Measurements from ENCODE around the gene ODAPH. TPM values are rescaled to one million over a fixed set of nuclear protein-coding genes. Genes with fewer than 3 reads are reported as not detected.
"Not testable (repeated sequence)": the region's sequence is repeated elsewhere in the genome, so short reads cannot be mapped to it uniquely, and the experiment has no call there.

Gene ODAPH
- total RNA-seq, 1 donor from 2014 or later: not detected

DNA sequence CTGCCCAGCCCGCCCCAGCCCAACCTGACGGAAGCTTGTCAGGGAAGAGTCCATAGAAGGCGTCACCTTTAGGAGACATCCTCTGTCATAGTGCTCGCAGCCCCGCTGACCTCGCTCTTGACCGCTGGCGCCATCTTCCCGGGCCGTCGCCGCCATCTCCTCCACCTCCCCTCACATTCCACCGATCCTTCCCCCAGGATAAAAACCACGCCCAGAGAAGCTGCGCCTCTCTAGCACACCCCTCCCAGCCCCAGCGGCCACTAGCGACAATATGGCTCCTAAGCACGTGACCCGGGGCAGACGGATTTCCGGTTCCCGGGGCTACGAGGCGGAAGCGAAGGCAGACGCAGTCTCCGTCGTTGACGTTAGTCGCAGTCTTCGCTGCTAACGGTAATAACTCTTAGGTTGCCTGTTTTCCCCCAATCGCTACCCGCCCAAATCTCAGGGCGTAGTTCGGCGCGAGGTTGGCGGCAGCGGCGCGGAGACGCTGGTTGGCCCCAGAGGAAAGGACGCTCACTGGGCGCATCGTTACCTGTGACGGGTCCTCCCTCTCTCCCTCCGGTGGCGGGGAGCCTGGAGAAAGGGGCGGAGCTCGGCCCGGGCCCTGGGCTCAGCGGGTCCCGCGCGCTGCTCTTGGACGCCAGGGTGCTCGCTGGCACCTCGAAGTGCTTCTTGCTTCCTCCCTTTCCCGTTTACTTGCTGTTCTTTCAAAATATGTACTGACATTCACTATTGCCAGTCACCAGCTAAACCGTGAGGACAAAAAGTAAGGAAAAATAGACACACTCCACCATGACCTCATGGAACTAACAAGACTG, 41.5 kb upstream of the ODAPH start, which contains the start of the genes RCHY1 and THAP6:
TSS of gene RCHY1 (minus strand) at position 273 of the 818 bp plus-strand sequence. CDS start at position 156, 117 bp downstream.
TSS of gene THAP6 (plus strand) at position 343 of the 818 bp plus-strand sequence. CDS start 980 bp downstream, outside the sequence.
- H3K4me3 ChIP-seq (ENCODE audit: low read depth, low read length): peak within 1 kb of the TSS; percentile 71
- peak; percentile 87 for DNase-seq (ENCODE audit: low read depth)
- no peaks in the 10 kb centered on the region for H3K27me3 ChIP-seq (ENCODE audit: control insufficient read depth, insufficient read depth, low read length)
- H3K36me3 ChIP-seq (ENCODE audit: control insufficient read depth, insufficient read depth, low read length): peaks cover 6% of the 10 kb centered on the region
- TF ChIP-seq, protein P1, sequence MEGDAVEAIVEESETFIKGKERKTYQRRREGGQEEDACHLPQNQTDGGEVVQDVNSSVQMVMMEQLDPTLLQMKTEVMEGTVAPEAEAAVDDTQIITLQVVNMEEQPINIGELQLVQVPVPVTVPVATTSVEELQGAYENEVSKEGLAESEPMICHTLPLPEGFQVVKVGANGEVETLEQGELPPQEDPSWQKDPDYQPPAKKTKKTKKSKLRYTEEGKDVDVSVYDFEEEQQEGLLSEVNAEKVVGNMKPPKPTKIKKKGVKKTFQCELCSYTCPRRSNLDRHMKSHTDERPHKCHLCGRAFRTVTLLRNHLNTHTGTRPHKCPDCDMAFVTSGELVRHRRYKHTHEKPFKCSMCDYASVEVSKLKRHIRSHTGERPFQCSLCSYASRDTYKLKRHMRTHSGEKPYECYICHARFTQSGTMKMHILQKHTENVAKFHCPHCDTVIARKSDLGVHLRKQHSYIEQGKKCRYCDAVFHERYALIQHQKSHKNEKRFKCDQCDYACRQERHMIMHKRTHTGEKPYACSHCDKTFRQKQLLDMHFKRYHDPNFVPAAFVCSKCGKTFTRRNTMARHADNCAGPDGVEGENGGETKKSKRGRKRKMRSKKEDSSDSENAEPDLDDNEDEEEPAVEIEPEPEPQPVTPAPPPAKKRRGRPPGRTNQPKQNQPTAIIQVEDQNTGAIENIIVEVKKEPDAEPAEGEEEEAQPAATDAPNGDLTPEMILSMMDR (IDR thresholded peaks at IDR 0.05; ENCODE audit: insufficient read depth, low read length, severe bottlenecking): no peak
- no peak for FAIRE-seq

DNA sequence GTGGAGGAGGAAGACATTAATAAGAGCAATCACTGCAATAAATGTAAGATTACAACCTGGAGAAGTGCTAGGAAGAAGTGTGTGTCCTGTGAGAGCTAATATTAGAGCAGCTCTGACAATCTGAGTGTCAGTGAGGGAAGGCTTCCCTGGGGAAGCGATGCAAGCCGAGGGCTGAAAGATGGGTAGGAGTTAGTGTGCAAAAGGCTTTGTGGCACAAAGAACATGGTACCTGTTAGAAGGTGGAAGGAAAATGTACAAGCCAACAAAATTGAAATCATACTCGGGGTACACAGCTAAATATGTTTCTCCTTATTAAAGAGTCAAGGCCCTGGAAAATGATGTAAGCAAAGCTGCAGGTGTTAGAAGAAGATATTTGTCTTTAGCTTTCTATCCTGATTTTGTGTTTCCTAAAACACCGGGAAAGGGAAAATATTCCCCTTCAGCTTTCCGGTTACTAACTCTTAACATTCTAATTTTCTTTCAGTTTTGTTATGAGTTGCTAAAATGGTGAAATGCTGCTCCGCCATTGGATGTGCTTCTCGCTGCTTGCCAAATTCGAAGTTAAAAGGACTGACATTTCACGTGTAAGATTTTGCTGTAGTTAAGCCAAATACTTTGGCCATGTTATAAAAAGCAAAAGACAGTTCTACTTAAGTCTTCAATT, 40.8 kb upstream of the ODAPH start:
- DNase-seq (ENCODE audit: low read depth) (no peak), FAIRE-seq (no peak)
- H3K36me3 ChIP-seq (ENCODE audit: control insufficient read depth, insufficient read depth, low read length): peaks cover 6% of the 10 kb centered on the region
- peak overlapping the region; percentile 71 for H3K4me3 ChIP-seq (ENCODE audit: low read depth, low read length)
- TF ChIP-seq, protein P1 (IDR thresholded peaks at IDR 0.05; ENCODE audit: insufficient read depth, low read length, severe bottlenecking): no peak
- no peaks in the 10 kb centered on the region for H3K27me3 ChIP-seq (ENCODE audit: control insufficient read depth, insufficient read depth, low read length)

GRCh38 chr4:75516144-75516543, 39.7 kb upstream of the ODAPH start:
- no peak for FAIRE-seq
- DNase-seq (ENCODE audit: low read depth): no peak
- peaks cover 6% of the 10 kb centered on the region for H3K36me3 ChIP-seq (ENCODE audit: control insufficient read depth, insufficient read depth, low read length)
- H3K27me3 ChIP-seq (ENCODE audit: control insufficient read depth, insufficient read depth, low read length): no peaks in the 10 kb centered on the region
- TF ChIP-seq, protein P1 (IDR thresholded peaks at IDR 0.05; ENCODE audit: insufficient read depth, low read length, severe bottlenecking): no peak
- no peak overlapping the region for H3K4me3 ChIP-seq (ENCODE audit: low read depth, low read length)

DNA sequence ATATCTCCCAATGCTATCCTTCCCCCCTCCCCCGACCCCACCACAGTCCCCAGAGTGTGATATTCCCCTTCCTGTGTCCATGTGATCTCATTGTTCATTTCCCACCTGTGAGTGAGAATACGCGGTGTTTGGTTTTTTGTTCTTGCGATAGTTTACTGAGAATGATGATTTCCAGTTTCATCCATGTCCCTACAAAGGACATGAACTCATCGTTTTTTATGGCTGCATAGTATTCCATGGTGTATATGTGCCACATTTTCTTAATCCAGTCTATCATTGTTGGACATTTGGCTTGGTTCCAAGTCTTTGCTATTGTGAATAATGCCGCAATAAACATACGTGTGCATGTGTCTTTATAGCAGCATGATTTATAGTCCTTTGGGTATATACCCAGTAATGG, 36.4 kb upstream of the ODAPH start:
- not testable (repeated sequence) for FAIRE-seq; H3K27me3 ChIP-seq (ENCODE audit: control insufficient read depth, insufficient read depth, low read length); DNase-seq (ENCODE audit: low read depth); H3K36me3 ChIP-seq (ENCODE audit: control insufficient read depth, insufficient read depth, low read length); H3K4me3 ChIP-seq (ENCODE audit: low read depth, low read length)

DNA sequence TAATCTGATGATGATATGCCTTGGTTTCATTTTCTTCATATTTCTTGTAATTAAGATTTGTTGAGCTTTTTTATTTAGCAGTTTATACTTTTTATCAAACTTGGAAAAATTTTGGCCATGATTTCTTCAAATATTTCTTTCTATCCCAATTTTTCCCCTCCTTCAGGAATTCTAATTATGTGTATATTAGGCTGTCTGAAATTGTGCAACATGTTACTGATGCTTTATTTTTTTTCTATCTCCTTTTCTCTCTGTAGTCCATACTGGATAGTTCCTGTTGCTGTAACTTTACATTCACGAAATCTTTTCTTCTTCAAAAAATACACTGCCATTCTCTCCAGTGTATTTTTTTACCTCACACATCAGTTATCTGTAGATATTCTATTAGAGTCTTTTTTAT, 30.8 kb upstream of the ODAPH start:
- FAIRE-seq (no peak), DNase-seq (ENCODE audit: low read depth) (no peak)
- H3K27me3 ChIP-seq (ENCODE audit: control insufficient read depth, insufficient read depth, low read length): no peaks in the 10 kb centered on the region
- TF ChIP-seq, protein P1 (IDR thresholded peaks at IDR 0.05; ENCODE audit: insufficient read depth, low read length, severe bottlenecking): no peak
- no peak overlapping the region for H3K4me3 ChIP-seq (ENCODE audit: low read depth, low read length)
- peaks cover 1% of the 10 kb centered on the region for H3K36me3 ChIP-seq (ENCODE audit: control insufficient read depth, insufficient read depth, low read length)

GRCh38 chr4:75525910-75526309, 30.0 kb upstream of the ODAPH start:
- TF ChIP-seq, protein P1 (IDR thresholded peaks at IDR 0.05; ENCODE audit: insufficient read depth, low read length, severe bottlenecking): no peak
- DNase-seq (ENCODE audit: low read depth) (no peak), FAIRE-seq (no peak)
- H3K4me3 ChIP-seq (ENCODE audit: low read depth, low read length): no peak overlapping the region
- peaks cover 1% of the 10 kb centered on the region for H3K36me3 ChIP-seq (ENCODE audit: control insufficient read depth, insufficient read depth, low read length)
- H3K27me3 ChIP-seq (ENCODE audit: control insufficient read depth, insufficient read depth, low read length): no peaks in the 10 kb centered on the region

All from bronchial epithelial cell (primary cell).